Motor neuron (in vitro differentiated cells): ENCODE results near the gene FMO3. TPM values are rescaled to one million over a fixed set of nuclear protein-coding genes. Genes with fewer than 3 reads are reported as not detected.

Experiments used
- ATAC-seq, 8 experiments: fragments of 200-7000 bp; cut with Tn5 transposase; replicated peaks in 6 of 8; 2 replicates each; pipeline ENCODE4 v1.8.0; 2021; ENCODE audit warnings: mild to moderate bottlenecking in 8 of 8, moderate library complexity in 8 of 8
- H3K27ac ChIP-seq, 2 donors: fragments of 250-450 bp; sonication (Bioruptor Pico); 2 replicates each; pipeline ENCODE4 v1.9.0; 2021; ENCODE audit warnings: antibody characterized with exemption in 2 of 2, mild to moderate bottlenecking in 2 of 2, moderate library complexity in 1 of 2
- H3K4me1 ChIP-seq, 2 donors: fragments of 250-450 bp; sonication (Bioruptor Pico); replicated peaks in 1 of 2; 2 replicates each; pipeline ENCODE4 v1.6.1; 2021; ENCODE audit warnings: antibody characterized with exemption in 2 of 2, mild to moderate bottlenecking in 2 of 2, moderate library complexity in 1 of 2
- H3K4me3 ChIP-seq, 5 donors: fragments of 250-450 bp; sonication (Bioruptor Pico); 2 replicates each; pipeline ENCODE4 v1.9.0; 2021; ENCODE audit warnings: antibody characterized with exemption in 5 of 5, mild to moderate bottlenecking in 5 of 5, moderate library complexity in 4 of 5
- WGBS, 10 experiments: fragments of 450-650 bp; shearing (Covaris generic); methylation state at CpG; one replicate each; pipeline ENCODE4 v1.0.0; 2022; 5-methylcytosine and 5-hydroxymethylcytosine counted together
- in situ Hi-C, 9 experiments: fragments of 400-800 bp; cut with MboI; loops; one replicate each; pipeline ENCODE4 v1.15.0; 2021; ENCODE audit warnings: low sequenced_read_pairs in 9 of 9, low pct_unique_long_range_greater_than_20kb in 2 of 9; ENCODE audit not compliant: unreplicated experiment in 9 of 9
- total RNA-seq, 8 experiments: library from RNA; unstranded; fragments of 300-600 nt; gene quantifications; 2 replicates each; pipeline versions ENCODE4 v1.2.3 to v1.2.4, GENCODE V29; 2022

FMO3 gene
- total RNA-seq = 1 to 10 TPM in 1 of 8 experiments, under 1 TPM in 5, not detected in 2; 0.25 to 2.2 (median 0.40) TPM

- ATAC-seq = no peak
- H3K4me3 ChIP-seq = no peak within 1 kb of the TSS
- WGBS, 10 experiments = 36 to 100% (median 80%) methylated on average over 1 to 5 of the region's 5 CpGs
- no peaks in the 10 kb centered on the region for H3K4me1 ChIP-seq
- no peak within 1 kb of the TSS for H3K27ac ChIP-seq
- in situ Hi-C loops = loop anchor here in 2 of 9 experiments (25.0 kb wide), 2 partner anchors 147 to 378 kb away; partner anchors contain the start of gene FMO1 (in 1 of the 2)
These were observed at the start of gene FMO3 for GRCh38 chr1:171090604-171091003. Gene FMO3, plus strand, starts transcription at chr1:171090905. Its CDS starts 1,754 bp downstream, at chr1:171092659.

- Histone ChIP-seq H3K4me3 (no peak overlapping the region), H3K27ac (no peak overlapping the region), H3K4me1 (no peaks in the 10 kb centered on the region)
- no peak for ATAC-seq
- in situ Hi-C loops = no loop called here
- 40 to 89% (median 67%) methylated on average over 1 to 2 of the region's 2 CpGs; no CpG with 5 or more reads in 2 of the 10 experiments for WGBS, 10 experiments
These were observed 42.7 kb upstream of the FMO3 start for GRCh38 chr1:171048014-171048413.

- 40 to 100% (median 62%) methylated on average over 1 to 2 of the region's 2 CpGs; no CpG with 5 or more reads in 5 of the 10 experiments for WGBS, 10 experiments
- H3K27ac ChIP-seq = no peak overlapping the region
- ATAC-seq = no peak
- H3K4me1 ChIP-seq = no peaks in the 10 kb centered on the region
- no peak overlapping the region for H3K4me3 ChIP-seq
- in situ Hi-C loops = loop anchor here in 1 of 9 experiments (25.0 kb wide), 1 partner anchor 91 kb away; no protein-coding TSS in a partner anchor
These were observed 37.7 kb upstream of the FMO3 start for GRCh38 chr1:171052977-171053376.

GRCh38 chr1:171055966-171056643, 34.6 kb upstream of the FMO3 start:
- Histone ChIP-seq H3K4me1 (no peaks in the 10 kb centered on the region), H3K27ac (no peak overlapping the region), H3K4me3 (no peak overlapping the region)
- in situ Hi-C loops = loop anchor here in 1 of 9 experiments (25.0 kb wide), 1 partner anchor 94 kb away; no protein-coding TSS in a partner anchor
- WGBS, 10 experiments = 76 to 100% (median 80%) methylated on average over 1 to 2 of the region's 3 CpGs; no CpG with 5 or more reads in 5 of the 10 experiments
- ATAC-seq = peak in 2 of 8 experiments; percentile 18 to 32

GRCh38 chr1:171061425-171062143, 29.1 kb upstream of the FMO3 start:
- H3K4me3 ChIP-seq = no peak overlapping the region
- H3K4me1 ChIP-seq = no peaks in the 10 kb centered on the region
- no peak overlapping the region for H3K27ac ChIP-seq
- in situ Hi-C loops = loop anchor here in 1 of 9 experiments (25.0 kb wide), 1 partner anchor 99 kb away; no protein-coding TSS in a partner anchor
- 33 to 100% (median 65%) methylated on average over 1 to 2 of the region's 2 CpGs for WGBS, 10 experiments
- ATAC-seq = peak in 1 of 8 experiments; percentile 51

GRCh38 chr1:171062902-171063301, 27.8 kb upstream of the FMO3 start:
- in situ Hi-C loops = loop anchor here in 1 of 9 experiments (25.0 kb wide), 1 partner anchor 101 kb away; no protein-coding TSS in a partner anchor
- no peak for ATAC-seq
- WGBS, 10 experiments = 31 to 100% (median 80%) methylated on average over 2 to 4 of the region's 4 CpGs
- no peak overlapping the region for H3K4me3 ChIP-seq
- no peaks in the 10 kb centered on the region for H3K4me1 ChIP-seq
- H3K27ac ChIP-seq = no peak overlapping the region

GRCh38 chr1:171075041-171075440, 15.7 kb upstream of the FMO3 start:
- in situ Hi-C loops = loop anchor here in 2 of 9 experiments (25.0 kb wide), 2 partner anchors 162 to 363 kb away; partner anchors contain the start of gene FMO1 (in 1 of the 2)
- WGBS, 10 experiments = 22 to 88% (median 67%) methylated on average over 2 to 3 of the region's 3 CpGs; no CpG with 5 or more reads in 1 of the 10 experiments

GRCh38 chr1:171081314-171081753, 9.4 kb upstream of the FMO3 start:
- Histone ChIP-seq H3K4me3 (no peak overlapping the region), H3K27ac (no peak overlapping the region), H3K4me1 (no peaks in the 10 kb centered on the region)
- ATAC-seq = peak in 3 of 8 experiments; percentile 44 to 68 (median 58)
- in situ Hi-C loops = loop anchor here in 3 of 9 experiments (5.0 to 25.0 kb wide), 3 partner anchors 106 to 369 kb away; partner anchors contain the start of genes FMO1 (in 1 of the 3) and FMO2 (in 1 of the 3)

More at GRCh38 chr1:171075041-171075440, 15.7 kb upstream of the FMO3 start:
- Histone ChIP-seq H3K4me1 (no peaks in the 10 kb centered on the region), H3K27ac (no peak overlapping the region), H3K4me3 (no peak overlapping the region)
- ATAC-seq = no peak

- in situ Hi-C loops = loop anchor here in 3 of 9 experiments (5.0 to 25.0 kb wide), 3 partner anchors 106 to 369 kb away; partner anchors contain the start of genes FMO1 (in 1 of the 3) and FMO2 (in 1 of the 3)
These were observed 8.9 kb upstream of the FMO3 start for GRCh38 chr1:171081763-171082201.

GRCh38 chr1:171082606-171083005, 8.1 kb upstream of the FMO3 start:
- in situ Hi-C loops = loop anchor here in 3 of 9 experiments (5.0 to 25.0 kb wide), 3 partner anchors 105 to 370 kb away; partner anchors contain the start of genes FMO1 (in 1 of the 3) and FMO2 (in 1 of the 3)
- Histone ChIP-seq H3K4me3 (no peak overlapping the region), H3K27ac (no peak overlapping the region), H3K4me1 (no peaks in the 10 kb centered on the region)
- ATAC-seq = no peak
- WGBS, 10 experiments = 14 to 57% (median 35%) methylated on average over 1 of the region's 1 CpG

More at GRCh38 chr1:171081763-171082201, 8.9 kb upstream of the FMO3 start:
- no peak overlapping the region for H3K4me3 ChIP-seq
- no peak for ATAC-seq
- WGBS, 10 experiments = 60 to 100% (median 89%) methylated on average over 3 to 7 of the region's 7 CpGs
- H3K27ac ChIP-seq = no peak overlapping the region
- no peaks in the 10 kb centered on the region for H3K4me1 ChIP-seq

- 61 to 100% (median 88%) methylated on average over 1 to 5 of the region's 5 CpGs; no CpG with 5 or more reads in 1 of the 10 experiments for WGBS, 10 experiments
- no peak for ATAC-seq
- in situ Hi-C loops = loop anchor here in 3 of 9 experiments (5.0 to 25.0 kb wide), 3 partner anchors 104 to 371 kb away; partner anchors contain the start of genes FMO1 (in 1 of the 3) and FMO2 (in 1 of the 3)
These were observed 7.5 kb upstream of the FMO3 start for GRCh38 chr1:171083222-171083621.

GRCh38 chr1:171084091-171084490, 6.6 kb upstream of the FMO3 start:
- no peak overlapping the region for H3K27ac ChIP-seq
- no peaks in the 10 kb centered on the region for H3K4me1 ChIP-seq
- in situ Hi-C loops = loop anchor here in 3 of 9 experiments (5.0 to 25.0 kb wide), 3 partner anchors 103 to 372 kb away; partner anchors contain the start of genes FMO1 (in 1 of the 3) and FMO2 (in 1 of the 3)
- no peak for ATAC-seq
- no peak overlapping the region for H3K4me3 ChIP-seq

More at GRCh38 chr1:171083222-171083621, 7.5 kb upstream of the FMO3 start:
- H3K27ac ChIP-seq = no peak overlapping the region
- H3K4me1 ChIP-seq = no peaks in the 10 kb centered on the region
- no peak overlapping the region for H3K4me3 ChIP-seq
